ENCODE data around the gene CSRP1. TPM values are rescaled to one million over a fixed set of nuclear protein-coding genes. Genes with fewer than 3 reads are reported as not detected.
A peak's percentile ranks its signal among the peaks of the same experiment; 100 is the strongest.
"Not testable (repeated sequence)": the region's sequence is repeated elsewhere in the genome, so short reads cannot be mapped to it uniquely, and the experiment has no call there.

CSRP1 gene
- total and polyA plus RNA-seq, 9 of the 15 experiments (the other 6 are each of a cell fraction or from before 2014, with no cell fraction given): 6.8 to 39.4 (median 23.7) TPM

DNA sequence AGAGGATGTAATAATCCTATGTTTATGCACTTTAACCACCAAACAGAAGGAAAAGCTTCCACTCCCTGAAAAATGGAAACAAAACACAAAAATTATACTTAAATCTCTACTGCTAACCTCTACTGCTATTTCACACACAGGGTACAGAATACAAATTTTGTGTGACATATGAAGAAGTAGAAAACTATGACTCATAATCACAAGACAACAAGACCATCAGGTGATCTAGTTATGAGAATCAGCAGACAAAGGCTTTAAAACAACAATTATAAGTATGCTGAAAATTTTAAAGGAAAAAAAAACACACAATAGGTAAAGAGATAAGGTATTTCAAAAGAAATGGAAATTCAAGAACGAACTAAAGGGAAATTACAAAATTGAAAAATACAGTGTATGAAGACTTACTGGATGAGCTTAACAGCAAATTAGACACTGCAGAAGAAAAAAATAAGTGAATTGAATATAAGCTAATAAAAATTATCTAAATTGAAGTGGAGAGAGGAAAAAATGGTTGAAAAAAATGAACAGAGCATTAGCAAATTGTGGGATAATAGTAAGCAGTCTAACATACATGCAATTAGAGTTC, 18.4 kb upstream of the CSRP1 start (continued):
- no peak for TF ChIP-seq XRCC4 (IDR thresholded peaks at IDR 0.05; ENCODE audit: extremely low read depth, insufficient read depth, insufficient read length)
- no peak for TF ChIP-seq ZMIZ1 (IDR thresholded peaks at IDR 0.05; ENCODE audit: low read depth in 2 of 2, low read length in 2 of 2)
- TF ChIP-seq TCF7L2 (IDR thresholded peaks at IDR 0.05; ENCODE audit: low read depth, low read length): no peak
- no peak for TF ChIP-seq NFIC (IDR thresholded peaks at IDR 0.05)
- TF ChIP-seq TRIM24 (IDR thresholded peaks at IDR 0.05): peak in 1 of 2 experiments; percentile 54; a peak in 1 of 4 replicates
- no peak for TF ChIP-seq RBM14 (IDR thresholded peaks at IDR 0.05; ENCODE audit: borderline replicate concordance, insufficient read depth, low read depth, low read length)
- TF ChIP-seq ZNF778 (CRISPR knock-in tag; IDR thresholded peaks at IDR 0.05): no peak
- no peak for TF ChIP-seq RAD51 (IDR thresholded peaks at IDR 0.05; ENCODE audit: borderline replicate concordance, low read depth)
- TF ChIP-seq EGR1 (conservative IDR thresholded peaks at IDR 0.05): no peak

DNA sequence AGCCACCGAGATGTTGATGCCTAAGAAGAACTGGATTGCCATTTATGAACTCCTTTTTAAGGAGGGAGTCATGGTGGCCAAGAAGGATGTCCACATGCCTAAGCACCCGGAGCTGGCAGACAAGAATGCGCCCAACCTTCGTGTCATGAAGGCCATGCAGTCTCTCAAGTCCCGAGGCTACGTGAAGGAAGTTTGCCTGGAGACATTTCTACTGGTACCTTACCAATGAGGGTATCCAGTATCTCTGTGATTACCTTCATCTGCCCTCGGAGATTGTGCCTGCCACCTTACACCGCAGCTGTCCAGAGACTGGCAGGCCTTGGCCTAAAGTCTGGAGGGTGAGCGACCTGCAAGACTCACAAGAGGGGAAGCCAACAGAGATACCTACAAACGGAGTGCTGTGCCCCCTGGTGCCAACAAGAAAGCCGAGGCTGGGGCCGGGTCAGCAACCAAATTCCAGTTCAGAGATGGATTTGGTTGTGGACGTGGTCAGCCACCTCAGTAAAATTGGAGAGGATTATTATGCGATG, 13.2 kb upstream of the CSRP1 start:
- in situ Hi-C loops (cut with MboI); FAIRE-seq; H4K20me1 ChIP-seq (replicated peaks; ENCODE audit: control insufficient read depth, insufficient read depth, low read length); H3K9me1 ChIP-seq (ENCODE audit: control insufficient read depth, insufficient read depth, low read length); ATAC-seq; H3K36me3 ChIP-seq (ENCODE audit: control insufficient read depth, insufficient read depth, low read length); H3K9ac ChIP-seq (ENCODE audit: insufficient read depth in 1 of 2, low read depth in 2 of 2, low read length in 2 of 2); H3K79me2 ChIP-seq (ENCODE audit: control insufficient read depth, insufficient read depth, low read length); H3K4me3 ChIP-seq; H3K27ac ChIP-seq (ENCODE audit: extremely low read depth, low read depth, low read length); BruUV-seq (replicated peaks); H3K27me3 ChIP-seq (ENCODE audit: control insufficient read depth in 2 of 2, insufficient read depth in 2 of 2, low read length in 2 of 2); DNase-seq (ENCODE audit: extremely low read depth in 1 of 4, low spot score in 3 of 4); H3K4me2 ChIP-seq (ENCODE audit: insufficient read depth, low read length); intact Hi-C loops (cut with micrococcal nuclease); H2AFZ ChIP-seq (ENCODE audit: low read depth, low read length); H3K9me3 ChIP-seq (replicated peaks; ENCODE audit: control insufficient read depth, insufficient read depth, low read depth, low read length): not testable (repeated sequence)
- WGBS (ENCODE audit: insufficient coverage, low coverage, missing lambda C conversion rate): 28% methylated on average over 14 of the region's 14 CpGs
- CTCF ChIA-PET (ENCODE audit: low intra/inter-chr PET ratio): interaction anchor here (0.7 kb wide), 1 partner anchor 36 kb away, joined by 3 read pairs; no protein-coding TSS in a partner anchor
- peaks cover 6 to 17% of the 10 kb centered on the region in 2 experiments; a peak in 4 of 5 replicates for H3K4me1 ChIP-seq (replicated peaks in 1 of 2; ENCODE audit: control insufficient read depth in 2 of 2, insufficient read depth in 2 of 2, low read length in 2 of 2)
- POLR2A ChIA-PET: interaction anchor here (0.7 kb wide), 1 partner anchor 265 kb away, joined by 4 read pairs; no protein-coding TSS in a partner anchor
